Esophagus muscularis mucosa (tissue), 3 donors: ENCODE results near the gene CALB2.

Experiments
- POLR2A ChIP-seq: fragments of 450-650 bp; IDR thresholded peaks from one replicate; pipeline ENCODE4 v1.6.1; 2017; ENCODE audit warnings: antibody characterized with exemption, moderate library complexity, mild to moderate bottlenecking, low read depth
- POLR2AphosphoS5 ChIP-seq, 2 donors: sonication (generic); formaldehyde crosslinking; IDR thresholded peaks; one replicate each; pipeline ENCODE4 v1.6.1; 2017; ENCODE audit warnings: antibody characterized with exemption in 2 of 2
- TF ChIP-seq, protein P1 (sequence below), 3 experiments: fragments of 200-600 bp in 2 of 3; fragments of 450-650 bp in 1 of 3; sonication (generic) in 2 of 3; IDR thresholded peaks; one replicate each; pipeline ENCODE4 v1.5.1; 2017 to 2019; ENCODE audit warnings: antibody characterized with exemption in 3 of 3, mild to moderate bottlenecking in 2 of 3, moderate library complexity in 1 of 3

GRCh38 chr16:71367241-71367976 is 8.9 kb downstream of the CALB2 start:
- TF ChIP-seq, protein P1, sequence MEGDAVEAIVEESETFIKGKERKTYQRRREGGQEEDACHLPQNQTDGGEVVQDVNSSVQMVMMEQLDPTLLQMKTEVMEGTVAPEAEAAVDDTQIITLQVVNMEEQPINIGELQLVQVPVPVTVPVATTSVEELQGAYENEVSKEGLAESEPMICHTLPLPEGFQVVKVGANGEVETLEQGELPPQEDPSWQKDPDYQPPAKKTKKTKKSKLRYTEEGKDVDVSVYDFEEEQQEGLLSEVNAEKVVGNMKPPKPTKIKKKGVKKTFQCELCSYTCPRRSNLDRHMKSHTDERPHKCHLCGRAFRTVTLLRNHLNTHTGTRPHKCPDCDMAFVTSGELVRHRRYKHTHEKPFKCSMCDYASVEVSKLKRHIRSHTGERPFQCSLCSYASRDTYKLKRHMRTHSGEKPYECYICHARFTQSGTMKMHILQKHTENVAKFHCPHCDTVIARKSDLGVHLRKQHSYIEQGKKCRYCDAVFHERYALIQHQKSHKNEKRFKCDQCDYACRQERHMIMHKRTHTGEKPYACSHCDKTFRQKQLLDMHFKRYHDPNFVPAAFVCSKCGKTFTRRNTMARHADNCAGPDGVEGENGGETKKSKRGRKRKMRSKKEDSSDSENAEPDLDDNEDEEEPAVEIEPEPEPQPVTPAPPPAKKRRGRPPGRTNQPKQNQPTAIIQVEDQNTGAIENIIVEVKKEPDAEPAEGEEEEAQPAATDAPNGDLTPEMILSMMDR (IDR thresholded peaks at IDR 0.05), result peak in 2 of 3 experiments; percentile 9 to 18
- TF ChIP-seq POLR2A (no peak), POLR2AphosphoS5 (IDR thresholded peaks at IDR 0.05) (no peak)
